ENCODE data around the gene KDM6B. TPM values are rescaled to one million over a fixed set of nuclear protein-coding genes. Genes with fewer than 3 reads are reported as not detected.

KDM6B gene
- 10 to 100 TPM; 20.5 to 21.6 TPM for total RNA-seq

GRCh38 chr17:7833795-7834541 is at the start of gene KDM6B:
TSS of gene KDM6B (plus strand) at chr17:7834217. CDS start at chr17:7845555, 11,338 bp downstream.

GRCh38 chr17:7854851-7855659 is 21.0 kb downstream of the KDM6B start, which contains the start of gene TMEM88:
TSS of gene TMEM88 (plus strand) at chr17:7855066. CDS start at chr17:7855075, 9 bp downstream.

DNA sequence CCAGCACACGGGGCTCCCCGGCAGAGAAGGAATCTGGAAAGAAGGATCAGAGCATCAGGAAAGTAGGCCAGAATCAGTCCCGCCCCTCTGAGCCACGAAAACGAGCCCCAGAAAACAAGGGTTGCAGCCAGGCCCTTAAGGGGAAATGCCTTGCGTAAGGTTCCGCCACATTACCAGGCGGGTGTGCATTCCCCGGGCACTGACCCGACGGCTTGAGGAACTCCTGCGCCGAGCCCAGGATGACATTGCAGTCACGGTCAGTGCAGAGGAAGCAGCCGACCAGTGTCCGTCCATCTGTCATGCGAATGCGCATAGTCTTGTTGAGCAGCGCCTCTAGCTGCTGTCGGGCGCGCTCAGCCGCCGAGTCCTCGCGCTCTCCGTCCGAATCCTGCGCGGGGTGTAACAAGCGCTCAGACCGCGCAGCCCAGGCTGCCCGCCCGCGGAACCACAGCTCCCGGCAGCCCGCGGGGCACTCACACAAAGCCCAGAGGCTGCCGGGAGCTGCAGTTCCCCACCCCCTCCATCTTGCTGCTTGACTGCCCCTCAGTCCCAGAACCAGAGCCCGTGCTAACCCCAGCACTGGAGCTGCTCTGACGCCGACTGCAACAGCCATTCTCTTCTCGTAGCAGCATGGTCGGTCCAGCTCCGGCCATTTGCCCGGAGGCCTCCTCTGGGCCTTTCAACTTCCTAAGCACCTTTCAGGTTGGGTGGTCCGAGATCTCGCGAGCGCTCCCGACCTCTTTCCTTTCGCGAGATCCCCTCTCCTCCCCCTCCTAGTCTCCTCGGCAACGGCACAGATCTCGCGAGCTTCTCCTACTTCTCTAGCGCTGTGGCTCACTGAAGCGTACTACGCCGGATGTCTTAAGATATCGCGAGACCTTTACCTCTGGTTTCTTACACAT is 23.0 kb downstream of the KDM6B start, which contains the start of gene NAA38:
Gene NAA38, minus strand, starts transcription at position 749 of the 902 bp plus-strand sequence. Its CDS starts 96 bp downstream, at position 653.

GRCh38 chr17:7857713-7858521 is 23.9 kb downstream of the KDM6B start, which contains the start of gene CYB5D1:
TSS of gene CYB5D1 (plus strand) at chr17:7858003. CDS start at chr17:7858135, 132 bp downstream.

Other genes starting within 250 kb of the KDM6B start
- gene SOX15, start 244.1 kb upstream of the KDM6B start, total RNA-seq = under 1 TPM; 0.17 to 0.38 TPM
- gene FXR2, start 219.3 kb upstream of the KDM6B start, total RNA-seq = 10 to 100 TPM; 29.3 to 32.6 TPM
- 10 to 100 TPM; 32.7 to 38.7 TPM for gene SAT2, start 206.4 kb upstream of the KDM6B start, total RNA-seq
- not detected for gene SHBG, start 204.1 kb upstream of the KDM6B start, total RNA-seq
- under 1 TPM; 0.17 to 0.18 TPM for gene ATP1B2, start 183.3 kb upstream of the KDM6B start, total RNA-seq
- gene TP53, start 146.7 kb upstream of the KDM6B start, total RNA-seq = 100 to 1,000 TPM; 147 to 148 TPM
- gene WRAP53, start 145.7 kb upstream of the KDM6B start, total RNA-seq = 10 to 100 TPM; 12.5 to 13.4 TPM
- gene EFNB3, start 129.0 kb upstream of the KDM6B start, total RNA-seq = not detected
- not detected for gene DNAH2, start 116.5 kb upstream of the KDM6B start, total RNA-seq
- gene TMEM88, start 20.8 kb downstream of the KDM6B start, total RNA-seq = 1 to 10 TPM in 1 of 2 experiments, under 1 TPM in 1; 0.82 to 1.4 TPM
- 10 to 100 TPM; 54.3 to 54.5 TPM for gene NAA38, start 23.3 kb downstream of the KDM6B start, total RNA-seq
- gene CYB5D1, start 23.8 kb downstream of the KDM6B start, total RNA-seq = 1 to 10 TPM; 6.7 to 7.4 TPM
- gene CHD3, start 54.6 kb downstream of the KDM6B start, total RNA-seq = 100 to 1,000 TPM; 182 to 203 TPM
- 1 to 10 TPM; 5.6 to 7.0 TPM for gene RNF227, start 82.1 kb downstream of the KDM6B start, total RNA-seq
- 10 to 100 TPM; 11.0 to 11.4 TPM for gene KCNAB3, start 95.6 kb downstream of the KDM6B start, total RNA-seq
- gene TRAPPC1, start 97.7 kb downstream of the KDM6B start, total RNA-seq = 100 to 1,000 TPM; 215 to 242 TPM
- gene CNTROB, start 98.0 kb downstream of the KDM6B start, total RNA-seq = 10 to 100 TPM; 54.9 to 55.2 TPM
- not detected for gene GUCY2D, start 168.4 kb downstream of the KDM6B start, total RNA-seq
- not detected for gene ALOX15B, start 204.8 kb downstream of the KDM6B start, total RNA-seq

Data from activated naive CD4-positive, alpha-beta T cell treated with anti-CD3 and anti-CD28 coated beads, Interleukin-2, amount 10 ng/mL, durations not matched to agents 5 hours and 36 hours (primary cell).